Body of pancreas (tissue), 4 donors: ENCODE data around the gene RANBP3.

Experiments
- POLR2A ChIP-seq, 3 donors: fragments of 450-650 bp; IDR thresholded peaks; one replicate each; pipeline ENCODE4 v1.6.1; 2016; ENCODE audit warnings: antibody characterized with exemption in 3 of 3, mild to moderate bottlenecking in 2 of 3
- TF ChIP-seq, protein P1 (sequence below), 7 experiments: fragments of 450-650 bp in 4 of 7; fragments of 200-600 bp in 3 of 7; sonication (generic) in 3 of 7; IDR thresholded peaks; one replicate each; pipeline ENCODE4 v1.5.1; 2016 to 2019; ENCODE audit warnings: antibody characterized with exemption in 7 of 7

DNA sequence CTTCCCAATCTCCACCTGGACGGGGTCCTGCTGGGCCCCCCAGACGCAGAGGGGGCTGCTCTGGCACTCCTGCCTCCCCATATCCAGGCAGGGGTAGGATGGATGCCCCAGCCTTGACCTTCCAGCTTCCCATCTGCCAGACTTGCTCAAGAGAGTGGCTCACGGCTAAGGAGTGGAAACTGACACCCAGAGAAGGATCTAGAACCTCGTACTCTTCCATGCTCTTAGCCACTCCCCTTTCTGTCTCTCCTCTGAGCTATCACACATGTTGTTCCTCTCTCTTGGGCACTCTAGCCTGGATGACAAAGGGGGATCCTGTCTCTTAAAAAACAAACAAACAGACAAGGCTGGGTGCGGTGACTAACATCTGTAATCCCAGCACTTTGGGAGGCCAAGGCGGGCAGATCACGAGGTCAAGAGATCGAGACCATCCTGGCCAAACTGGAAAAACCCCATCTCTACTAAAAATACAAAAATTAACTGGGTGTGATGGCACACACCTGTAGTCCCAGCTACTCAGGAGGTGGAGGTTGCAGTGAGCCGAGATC is 95.4 kb downstream of the RANBP3 start:
- TF ChIP-seq, protein P1, sequence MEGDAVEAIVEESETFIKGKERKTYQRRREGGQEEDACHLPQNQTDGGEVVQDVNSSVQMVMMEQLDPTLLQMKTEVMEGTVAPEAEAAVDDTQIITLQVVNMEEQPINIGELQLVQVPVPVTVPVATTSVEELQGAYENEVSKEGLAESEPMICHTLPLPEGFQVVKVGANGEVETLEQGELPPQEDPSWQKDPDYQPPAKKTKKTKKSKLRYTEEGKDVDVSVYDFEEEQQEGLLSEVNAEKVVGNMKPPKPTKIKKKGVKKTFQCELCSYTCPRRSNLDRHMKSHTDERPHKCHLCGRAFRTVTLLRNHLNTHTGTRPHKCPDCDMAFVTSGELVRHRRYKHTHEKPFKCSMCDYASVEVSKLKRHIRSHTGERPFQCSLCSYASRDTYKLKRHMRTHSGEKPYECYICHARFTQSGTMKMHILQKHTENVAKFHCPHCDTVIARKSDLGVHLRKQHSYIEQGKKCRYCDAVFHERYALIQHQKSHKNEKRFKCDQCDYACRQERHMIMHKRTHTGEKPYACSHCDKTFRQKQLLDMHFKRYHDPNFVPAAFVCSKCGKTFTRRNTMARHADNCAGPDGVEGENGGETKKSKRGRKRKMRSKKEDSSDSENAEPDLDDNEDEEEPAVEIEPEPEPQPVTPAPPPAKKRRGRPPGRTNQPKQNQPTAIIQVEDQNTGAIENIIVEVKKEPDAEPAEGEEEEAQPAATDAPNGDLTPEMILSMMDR (IDR thresholded peaks at IDR 0.05), result no peak
- TF ChIP-seq POLR2A (IDR thresholded peaks at IDR 0.05), result no peak
